Cardiac muscle cell (in vitro differentiated cells and primary cell): ENCODE measurements around the gene SH3RF3. TPM values are rescaled to one million over a fixed set of nuclear protein-coding genes. Genes with fewer than 3 reads are reported as not detected.

Experiments used
- DNase-seq, 2 donors: peaks; one replicate each; pipeline versions ENCODE4 v3.0.0 to v3.0.0-alpha.2; 2010 to 2017; ENCODE audit warnings: low read depth in 1 of 2, low spot score in 1 of 2
- H3K27ac ChIP-seq: fragments of 200-600 bp; sonication (generic); 2 replicates; pipeline ENCODE4 v1.5.1; 2016
- H3K27me3 ChIP-seq: fragments of 200-600 bp; sonication (generic); 2 replicates; pipeline ENCODE4 v1.6.0; 2016; ENCODE audit warnings: control low read depth
- H3K36me3 ChIP-seq: fragments of 200-600 bp; sonication (generic); 2 replicates; pipeline ENCODE4 v1.5.1; 2016; ENCODE audit warnings: control low read depth
- H3K4me1 ChIP-seq: fragments of 200-600 bp; sonication (generic); 2 replicates; pipeline ENCODE4 v1.8.1; 2017; ENCODE audit warnings: low read depth, mild to moderate bottlenecking, mixed run types
- H3K4me3 ChIP-seq: fragments of 200-600 bp; sonication (generic); 2 replicates; pipeline ENCODE4 v1.5.1; 2016; ENCODE audit warnings: mild to moderate bottlenecking
- H3K9me3 ChIP-seq: fragments of 200-600 bp; sonication (generic); 2 replicates; pipeline ENCODE4 v1.5.1; 2017; ENCODE audit warnings: low read depth, mild to moderate bottlenecking, control low read depth
- CTCF ChIP-seq: IDR thresholded peaks from 2 replicates; pipeline ENCODE4 v1.5.1; 2012; ENCODE audit warnings: low read depth, mild to moderate bottlenecking, low read length
- polyA plus RNA-seq: library from polyadenylated mRNA; unstranded; fragments of >200 nt; fragmentation: Nextera tagmentation; extraction: Ambion mirVana; gene quantifications from 2 replicates; pipeline ENCODE4 v1.2.1, GENCODE V29; 2016
- total RNA-seq: library from RNA; depleted of rRNA; stranded (reverse); fragments of >200 nt; gene quantifications from 2 replicates; pipeline ENCODE4 v1.2.3, GENCODE V29; 2016

The SH3RF3 gene
- total and polyA plus RNA-seq, 2 experiments from 2014 or later = 1.2 to 1.7 TPM

GRCh38 chr2:109200616-109201464, 71.8 kb downstream of the SH3RF3 start:
- Histone ChIP-seq H3K27ac (no peak overlapping the region), H3K27me3 (no peaks in the 10 kb centered on the region), H3K4me3 (no peak overlapping the region), H3K4me1 (peaks cover 12% of the 10 kb centered on the region), H3K36me3 (no peaks in the 10 kb centered on the region), H3K9me3 (no peaks in the 10 kb centered on the region)
- no peak for TF ChIP-seq CTCF
- no peak for DNase-seq

GRCh38 chr2:109201465-109202327, 72.7 kb downstream of the SH3RF3 start:
- Histone ChIP-seq H3K27me3 (no peaks in the 10 kb centered on the region), H3K9me3 (no peaks in the 10 kb centered on the region), H3K4me3 (no peak overlapping the region), H3K4me1 (peaks cover 8% of the 10 kb centered on the region), H3K27ac (no peak overlapping the region), H3K36me3 (no peaks in the 10 kb centered on the region)
- DNase-seq = no peak
- TF ChIP-seq CTCF = no peak

- Histone ChIP-seq H3K4me1 (peaks cover 8% of the 10 kb centered on the region), H3K9me3 (no peaks in the 10 kb centered on the region), H3K27me3 (no peaks in the 10 kb centered on the region), H3K27ac (no peak overlapping the region), H3K36me3 (no peaks in the 10 kb centered on the region), H3K4me3 (no peak overlapping the region)
- TF ChIP-seq CTCF = no peak
- no peak for DNase-seq
Measured at GRCh38 chr2:109202486-109202885, 73.5 kb downstream of the SH3RF3 start.

- no peaks in the 10 kb centered on the region for H3K9me3 ChIP-seq
- H3K4me3 ChIP-seq = no peak overlapping the region
- DNase-seq = no peak
- H3K4me1 ChIP-seq = peaks cover 8% of the 10 kb centered on the region
- no peaks in the 10 kb centered on the region for H3K36me3 ChIP-seq
- no peak overlapping the region for H3K27ac ChIP-seq
- TF ChIP-seq CTCF = no peak
- no peaks in the 10 kb centered on the region for H3K27me3 ChIP-seq
Measured at GRCh38 chr2:109203246-109204011, 74.4 kb downstream of the SH3RF3 start.

- no peak for TF ChIP-seq CTCF
- Histone ChIP-seq H3K36me3 (no peaks in the 10 kb centered on the region), H3K4me3 (no peak overlapping the region), H3K27me3 (no peaks in the 10 kb centered on the region), H3K27ac (no peak overlapping the region), H3K4me1 (peaks cover 8% of the 10 kb centered on the region), H3K9me3 (no peaks in the 10 kb centered on the region)
- DNase-seq = no peak
Measured at GRCh38 chr2:109204412-109204811, 75.4 kb downstream of the SH3RF3 start.
